Loucy (cell line): ENCODE measurements around the gene CUEDC1.

ENCODE experiments used
- H2AFZ ChIP-seq: fragments of 200-600 bp; sonication (generic); 2 replicates; pipeline ENCODE4 v1.6.0; 2016; ENCODE audit warnings: antibody characterized with exemption, mild to moderate bottlenecking, low read length, moderate library complexity
- H3F3A ChIP-seq: fragments of 200-600 bp; 2 replicates; pipeline ENCODE4 v1.6.0; 2016; ENCODE audit warnings: antibody characterized with exemption, low read depth, mild to moderate bottlenecking
- H3K27me3 ChIP-seq: fragments of 200-600 bp; sonication (generic); 2 replicates; pipeline ENCODE4 v1.6.1; 2014; ENCODE audit warnings: low read length, mild to moderate bottlenecking; ENCODE audit not compliant: insufficient read depth, poor library complexity, severe bottlenecking
- H3K36me3 ChIP-seq: fragments of 200-600 bp; sonication (generic); 2 replicates; pipeline ENCODE4 v1.6.1; 2016; ENCODE audit warnings: low read length; ENCODE audit not compliant: insufficient read depth
- H3K4me1 ChIP-seq: fragments of 200-600 bp; sonication (generic); 2 replicates; pipeline ENCODE4 v1.5.1; 2014; ENCODE audit warnings: low read length, mild to moderate bottlenecking; ENCODE audit not compliant: insufficient read depth, poor library complexity, severe bottlenecking
- H3K4me2 ChIP-seq: fragments of 200-600 bp; sonication (generic); 2 replicates; pipeline ENCODE4 v1.6.0; 2014; ENCODE audit warnings: antibody characterized with exemption, low read length, low read depth, mild to moderate bottlenecking; ENCODE audit not compliant: poor library complexity, severe bottlenecking
- H3K4me3 ChIP-seq: fragments of 200-600 bp; sonication (generic); 2 replicates; pipeline ENCODE4 v1.5.1; 2014; ENCODE audit warnings: low read length, mild to moderate bottlenecking, mixed read lengths; ENCODE audit not compliant: poor library complexity, severe bottlenecking
- H3K79me2 ChIP-seq: fragments of 200-600 bp; sonication (generic); 2 replicates; pipeline ENCODE4 v1.6.1; 2014; ENCODE audit warnings: low read length; ENCODE audit not compliant: insufficient read depth
- H3K9ac ChIP-seq: fragments of 200-600 bp; sonication (generic); 2 replicates; pipeline ENCODE4 v1.6.0; 2014; ENCODE audit warnings: mild to moderate bottlenecking, low read depth, low read length, moderate library complexity; ENCODE audit not compliant: poor library complexity, severe bottlenecking
- H3K9me2 ChIP-seq: fragments of 200-600 bp; sonication (generic); replicated peaks from 2 replicates; pipeline ENCODE4 v1.6.1; 2016; ENCODE audit warnings: low read depth, low read length, mixed read lengths
- H3K9me3 ChIP-seq: fragments of 200-600 bp; sonication (generic); 2 replicates; pipeline ENCODE4 v1.6.1; 2014; ENCODE audit warnings: mild to moderate bottlenecking, antibody characterized with exemption, low read length, low read depth; ENCODE audit not compliant: insufficient read depth
- H4K20me1 ChIP-seq: fragments of 200-600 bp; sonication (generic); 2 replicates; pipeline ENCODE4 v1.6.0; 2014; ENCODE audit warnings: antibody characterized with exemption, low read length, mild to moderate bottlenecking; ENCODE audit not compliant: insufficient read depth, poor library complexity, severe bottlenecking
- CTCF ChIP-seq: fragments of 200-600 bp; sonication (generic); conservative IDR thresholded peaks from 2 replicates; pipeline ENCODE4 v1.5.1; 2014; ENCODE audit warnings: mild to moderate bottlenecking, antibody characterized with exemption, low read length
- EZH2phosphoT487 ChIP-seq: fragments of 200-600 bp; IDR thresholded peaks from 2 replicates; pipeline ENCODE4 v1.6.1; 2018; ENCODE audit warnings: antibody characterized with exemption, mild to moderate bottlenecking, moderate library complexity, borderline replicate concordance

CUEDC1 gene

GRCh38 chr17:57902800-57903759 is 52.1 kb downstream of the CUEDC1 start:
- peak overlapping the region; percentile 6 for H3K4me3 ChIP-seq
- no peaks in the 10 kb centered on the region for H3K27me3 ChIP-seq
- H3K79me2 ChIP-seq, result no peaks in the 10 kb centered on the region
- peaks cover 63% of the 10 kb centered on the region for H3K4me1 ChIP-seq
- H2AFZ ChIP-seq, result peak overlapping the region; percentile 74
- peak overlapping the region; percentile 16 for H3K4me2 ChIP-seq
- TF ChIP-seq EZH2phosphoT487 (no peak), CTCF (no peak)
- H3K9me3 ChIP-seq, result no peaks in the 10 kb centered on the region
- H3K9ac ChIP-seq, result peak overlapping the region; percentile 32
- no peaks in the 10 kb centered on the region for H3K9me2 ChIP-seq
- H3F3A ChIP-seq, result no peaks in the 10 kb centered on the region
- no peaks in the 10 kb centered on the region for H3K36me3 ChIP-seq
- no peaks in the 10 kb centered on the region for H4K20me1 ChIP-seq

GRCh38 chr17:57902117-57902799 is 53.0 kb downstream of the CUEDC1 start:
- Histone ChIP-seq H3K79me2 (no peaks in the 10 kb centered on the region), H4K20me1 (no peaks in the 10 kb centered on the region), H2AFZ (no peak overlapping the region), H3K4me3 (no peak overlapping the region), H3K9ac (no peak overlapping the region), H3K9me2 (no peaks in the 10 kb centered on the region), H3K27me3 (no peaks in the 10 kb centered on the region), H3K4me2 (peak overlapping the region; percentile 16), H3K36me3 (no peaks in the 10 kb centered on the region), H3K4me1 (peaks cover 58% of the 10 kb centered on the region), H3K9me3 (no peaks in the 10 kb centered on the region), H3F3A (no peaks in the 10 kb centered on the region)
- TF ChIP-seq EZH2phosphoT487 (no peak), CTCF (no peak)

GRCh38 chr17:57900991-57901743 is 54.0 kb downstream of the CUEDC1 start:
- Histone ChIP-seq H3F3A (no peaks in the 10 kb centered on the region), H2AFZ (no peak overlapping the region), H3K4me2 (no peak overlapping the region), H3K27me3 (no peaks in the 10 kb centered on the region), H3K79me2 (no peaks in the 10 kb centered on the region), H3K9me3 (no peaks in the 10 kb centered on the region), H3K36me3 (no peaks in the 10 kb centered on the region), H3K4me3 (no peak overlapping the region), H3K9ac (no peak overlapping the region), H4K20me1 (no peaks in the 10 kb centered on the region), H3K4me1 (peaks cover 54% of the 10 kb centered on the region), H3K9me2 (no peaks in the 10 kb centered on the region)
- TF ChIP-seq EZH2phosphoT487, result no peak
- TF ChIP-seq CTCF, result no peak
